RWPE2 (cell line): ENCODE measurements around the gene KCNMA1.

Experiments
- ATAC-seq: fragments of 200-7000 bp; cut with Tn5 transposase; 3 replicates; pipeline ENCODE4 v1.9.1; 2021; ENCODE audit warnings: low read depth
- DNase-seq: peaks from one replicate; pipeline ENCODE4 v3.0.0-alpha.2; 2020; ENCODE audit warnings: low spot score
- H3K27ac ChIP-seq: fragments of 450-650 bp; 2 replicates; pipeline ENCODE4 v1.5.1; 2017; ENCODE audit warnings: mild to moderate bottlenecking; ENCODE audit not compliant: poor library complexity, severe bottlenecking
- H3K27me3 ChIP-seq: fragments of 250-450 bp; sonication (Bioruptor Pico); 2 replicates; pipeline ENCODE4 v1.5.1; 2021; ENCODE audit warnings: mild to moderate bottlenecking, moderate library complexity; ENCODE audit not compliant: insufficient read depth, poor library complexity, severe bottlenecking
- H3K36me3 ChIP-seq: fragments of 250-450 bp; sonication (Bioruptor Pico); 2 replicates; pipeline ENCODE4 v1.5.1; 2020; ENCODE audit warnings: low read depth, mild to moderate bottlenecking, moderate library complexity
- H3K4me1 ChIP-seq: fragments of 250-450 bp; sonication (Bioruptor Pico); 2 replicates; pipeline ENCODE4 v1.5.1; 2021; ENCODE audit warnings: mild to moderate bottlenecking, moderate library complexity; ENCODE audit not compliant: insufficient read depth, poor library complexity, severe bottlenecking
- H3K4me3 ChIP-seq: fragments of 250-450 bp; sonication (Bioruptor Pico); 2 replicates; pipeline ENCODE4 v1.5.1; 2021; ENCODE audit warnings: mild to moderate bottlenecking, moderate library complexity; ENCODE audit not compliant: severe bottlenecking
- H3K9me3 ChIP-seq: fragments of 250-450 bp; sonication (Bioruptor Pico); 2 replicates; pipeline ENCODE4 v1.5.1; 2021; ENCODE audit warnings: mild to moderate bottlenecking, moderate library complexity; ENCODE audit not compliant: severe bottlenecking
- CTCF ChIP-seq: fragments of 450-650 bp; IDR thresholded peaks from one replicate; pipeline ENCODE4 v1.5.1; 2017; ENCODE audit warnings: mild to moderate bottlenecking, moderate library complexity; ENCODE audit not compliant: poor library complexity, severe bottlenecking

The KCNMA1 gene

DNA sequence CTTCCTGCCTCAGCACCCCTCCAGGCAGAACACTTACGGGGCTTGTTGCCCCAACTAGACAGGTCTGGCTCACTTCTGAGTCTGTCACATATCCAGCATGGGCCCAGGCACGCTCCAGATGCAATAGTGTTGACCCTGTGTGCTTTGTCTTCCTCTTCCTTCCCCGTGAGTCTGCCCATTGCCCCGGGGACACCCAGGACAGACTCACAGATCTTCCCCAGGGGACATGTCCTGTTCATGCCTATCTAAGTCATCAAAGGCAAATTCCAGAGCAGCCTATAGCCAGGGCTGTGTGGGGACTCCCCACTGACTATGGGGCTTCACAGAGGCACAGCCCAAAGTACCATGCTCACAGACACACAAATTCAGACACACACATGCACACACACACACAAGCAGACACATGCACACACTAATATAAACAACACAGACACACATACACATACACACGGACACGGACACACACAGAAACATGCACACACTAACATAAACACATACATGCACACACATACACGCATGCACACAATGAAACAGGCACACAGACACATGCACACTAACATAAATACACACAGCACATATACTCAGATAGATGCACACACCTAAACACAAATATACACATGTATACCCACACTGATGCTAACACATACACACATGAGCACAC is 175.8 kb downstream of the KCNMA1 start:
- no peaks in the 10 kb centered on the region for H3K27me3 ChIP-seq
- H3K27ac ChIP-seq = no peak overlapping the region
- H3K36me3 ChIP-seq = no peaks in the 10 kb centered on the region
- no peaks in the 10 kb centered on the region for H3K9me3 ChIP-seq
- peaks cover 4% of the 10 kb centered on the region for H3K4me1 ChIP-seq
- no peak overlapping the region for H3K4me3 ChIP-seq
- DNase-seq = no peak
- peak; percentile 22; the same call in 2 of the 3 replicates for ATAC-seq
- no peak for TF ChIP-seq CTCF

GRCh38 chr10:77459905-77460304 is 177.7 kb downstream of the KCNMA1 start:
- Histone ChIP-seq H3K36me3 (no peaks in the 10 kb centered on the region), H3K4me3 (no peak overlapping the region), H3K27ac (no peak overlapping the region), H3K9me3 (no peaks in the 10 kb centered on the region), H3K27me3 (no peaks in the 10 kb centered on the region), H3K4me1 (peaks cover 4% of the 10 kb centered on the region)
- TF ChIP-seq CTCF = no peak
- DNase-seq = no peak
- ATAC-seq = no peak

DNA sequence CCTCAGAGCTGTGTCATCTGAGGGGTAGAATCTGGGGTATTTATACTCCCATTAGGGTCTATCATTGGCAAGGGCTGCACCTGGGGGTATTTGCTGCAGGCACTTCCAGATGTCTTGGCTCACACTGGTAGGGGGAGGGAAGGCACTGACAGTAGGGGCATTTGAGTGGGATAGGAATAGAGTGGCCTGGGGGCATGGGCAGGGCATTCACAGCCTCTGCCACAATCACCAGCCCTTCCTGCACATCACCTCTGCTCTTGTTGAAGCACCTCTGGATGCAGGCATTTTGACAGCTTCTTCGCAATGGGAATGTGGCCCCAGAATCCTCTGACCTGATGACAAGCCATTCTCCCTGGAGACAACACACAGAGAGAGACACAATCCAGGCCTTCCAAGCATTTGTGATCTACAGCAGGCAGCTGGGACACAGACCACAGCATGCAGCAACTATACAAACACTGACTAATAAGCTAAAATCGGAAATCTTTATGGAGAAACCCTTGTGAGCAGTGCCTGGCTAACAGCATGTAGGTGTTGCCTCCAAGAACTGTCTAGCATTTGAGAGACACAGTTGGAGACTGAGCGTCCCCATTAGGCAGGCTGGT is 178.5 kb downstream of the KCNMA1 start:
- no peak for DNase-seq
- Histone ChIP-seq H3K4me1 (peaks cover 4% of the 10 kb centered on the region), H3K4me3 (no peak overlapping the region), H3K9me3 (no peaks in the 10 kb centered on the region), H3K36me3 (no peaks in the 10 kb centered on the region), H3K27ac (no peak overlapping the region), H3K27me3 (no peaks in the 10 kb centered on the region)
- TF ChIP-seq CTCF = no peak
- no peak for ATAC-seq

- TF ChIP-seq CTCF = no peak
- Histone ChIP-seq H3K36me3 (no peaks in the 10 kb centered on the region), H3K27ac (no peak overlapping the region)
These were observed 179.9 kb downstream of the KCNMA1 start for GRCh38 chr10:77457721-77458120.

GRCh38 chr10:77457266-77457665 is 180.3 kb downstream of the KCNMA1 start:
- Histone ChIP-seq H3K4me1 (peaks cover 4% of the 10 kb centered on the region), H3K9me3 (no peaks in the 10 kb centered on the region), H3K27ac (no peak overlapping the region), H3K4me3 (no peak overlapping the region), H3K27me3 (no peaks in the 10 kb centered on the region), H3K36me3 (no peaks in the 10 kb centered on the region)
- TF ChIP-seq CTCF = no peak
- ATAC-seq (no peak), DNase-seq (no peak)

More at GRCh38 chr10:77457721-77458120, 179.9 kb downstream of the KCNMA1 start:
- DNase-seq (no peak), ATAC-seq (no peak)
- Histone ChIP-seq H3K27me3 (no peaks in the 10 kb centered on the region), H3K9me3 (no peaks in the 10 kb centered on the region), H3K4me1 (peaks cover 4% of the 10 kb centered on the region), H3K4me3 (no peak overlapping the region)
